ENCODE data around the gene DACH2.

Gene DACH2

DNA sequence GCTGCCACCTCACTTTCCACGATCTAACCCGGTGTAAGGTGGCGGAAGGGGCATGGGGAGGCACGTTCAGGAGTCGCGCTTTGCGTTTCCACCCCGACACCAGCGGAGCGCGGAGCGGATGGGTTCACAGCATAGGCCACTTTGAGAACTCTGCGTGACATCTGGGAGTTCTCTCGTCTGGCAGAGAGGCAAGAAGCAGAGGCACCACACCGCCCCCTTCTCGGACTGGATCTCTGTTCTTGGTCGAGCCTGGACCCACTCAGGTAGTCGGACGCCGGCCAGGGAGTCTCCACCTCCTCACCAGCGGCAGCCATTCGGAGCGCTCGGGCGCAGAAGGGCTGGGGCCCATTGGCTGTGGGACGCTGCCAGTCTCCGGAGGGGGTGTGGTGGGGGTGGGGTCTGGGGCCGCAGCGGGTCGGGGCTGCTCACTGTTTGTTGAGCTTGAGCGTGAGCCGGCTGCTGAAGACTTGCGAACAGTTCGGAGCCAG, at the start of gene DACH2:
Gene DACH2, plus strand, starts transcription at position 428 of the 488 bp plus-strand sequence.
- no peak within 1 kb of the TSS for H3K4me3 ChIP-seq (ENCODE audit: low read depth, low read length)
- no peak for TF ChIP-seq MYC (IDR thresholded peaks at IDR 0.05; ENCODE audit: low read depth, low read length)
- TF ChIP-seq, protein P1, sequence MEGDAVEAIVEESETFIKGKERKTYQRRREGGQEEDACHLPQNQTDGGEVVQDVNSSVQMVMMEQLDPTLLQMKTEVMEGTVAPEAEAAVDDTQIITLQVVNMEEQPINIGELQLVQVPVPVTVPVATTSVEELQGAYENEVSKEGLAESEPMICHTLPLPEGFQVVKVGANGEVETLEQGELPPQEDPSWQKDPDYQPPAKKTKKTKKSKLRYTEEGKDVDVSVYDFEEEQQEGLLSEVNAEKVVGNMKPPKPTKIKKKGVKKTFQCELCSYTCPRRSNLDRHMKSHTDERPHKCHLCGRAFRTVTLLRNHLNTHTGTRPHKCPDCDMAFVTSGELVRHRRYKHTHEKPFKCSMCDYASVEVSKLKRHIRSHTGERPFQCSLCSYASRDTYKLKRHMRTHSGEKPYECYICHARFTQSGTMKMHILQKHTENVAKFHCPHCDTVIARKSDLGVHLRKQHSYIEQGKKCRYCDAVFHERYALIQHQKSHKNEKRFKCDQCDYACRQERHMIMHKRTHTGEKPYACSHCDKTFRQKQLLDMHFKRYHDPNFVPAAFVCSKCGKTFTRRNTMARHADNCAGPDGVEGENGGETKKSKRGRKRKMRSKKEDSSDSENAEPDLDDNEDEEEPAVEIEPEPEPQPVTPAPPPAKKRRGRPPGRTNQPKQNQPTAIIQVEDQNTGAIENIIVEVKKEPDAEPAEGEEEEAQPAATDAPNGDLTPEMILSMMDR (IDR thresholded peaks at IDR 0.05; ENCODE audit: low read depth, low read length), result no peak
- TF ChIP-seq POLR2A (IDR thresholded peaks at IDR 0.05; ENCODE audit: extremely low read depth, insufficient read length), result no peak
- no peak for DNase-seq (ENCODE audit: low read depth)

DNA sequence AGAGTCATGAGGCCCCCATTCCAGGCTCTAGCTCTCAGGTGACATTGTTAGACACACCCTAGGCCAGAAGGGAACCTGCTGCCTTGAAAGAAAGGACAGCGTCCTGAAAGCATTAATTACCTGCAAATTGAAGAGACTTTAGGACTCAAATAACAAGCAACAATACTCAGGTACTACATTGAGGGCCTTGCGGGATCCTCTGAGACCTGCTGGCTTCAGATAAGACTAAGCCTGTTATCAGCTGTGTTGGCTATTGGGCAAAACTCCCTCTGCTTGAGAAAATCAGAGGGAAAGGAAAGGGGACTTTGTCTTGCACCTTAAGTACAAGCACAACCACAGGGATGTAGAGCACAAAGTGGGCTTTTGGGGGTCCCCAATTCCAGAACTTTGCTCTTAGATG, 45.9 kb upstream of the DACH2 start:
- no peak overlapping the region for H3K4me3 ChIP-seq (ENCODE audit: low read depth, low read length)
- no peak for TF ChIP-seq MYC (IDR thresholded peaks at IDR 0.05; ENCODE audit: low read depth, low read length)
- no peak for TF ChIP-seq POLR2A (IDR thresholded peaks at IDR 0.05; ENCODE audit: extremely low read depth, insufficient read length)
- TF ChIP-seq, protein P1 (IDR thresholded peaks at IDR 0.05; ENCODE audit: low read depth, low read length), result no peak
- TF ChIP-seq, protein P2, sequence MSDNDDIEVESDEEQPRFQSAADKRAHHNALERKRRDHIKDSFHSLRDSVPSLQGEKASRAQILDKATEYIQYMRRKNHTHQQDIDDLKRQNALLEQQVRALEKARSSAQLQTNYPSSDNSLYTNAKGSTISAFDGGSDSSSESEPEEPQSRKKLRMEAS (IDR thresholded peaks at IDR 0.05; ENCODE audit: low read depth, low read length), result no peak
- DNase-seq (ENCODE audit: low read depth), result no peak

DNA sequence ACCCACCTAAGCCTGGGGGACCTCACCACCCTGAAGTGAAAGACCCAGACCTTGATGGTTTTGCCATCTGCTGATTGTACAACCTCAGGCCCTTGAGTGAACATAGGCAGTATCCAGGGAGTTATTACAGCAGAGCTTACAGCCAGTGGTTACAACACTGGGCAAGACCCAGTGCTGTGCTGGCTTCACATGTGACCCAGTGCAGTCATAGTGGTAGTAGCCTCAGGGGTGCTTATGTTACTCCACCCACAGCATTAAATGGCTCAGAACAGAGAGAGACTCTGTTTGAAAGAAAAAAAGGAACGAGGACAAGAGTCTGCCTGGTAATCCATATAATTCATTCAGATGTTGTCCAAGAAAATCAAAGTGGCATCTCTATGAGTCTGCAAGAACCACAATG, 45.2 kb upstream of the DACH2 start:
- DNase-seq (ENCODE audit: low read depth), result no peak
- TF ChIP-seq MYC (IDR thresholded peaks at IDR 0.05; ENCODE audit: low read depth, low read length), result no peak
- TF ChIP-seq POLR2A (IDR thresholded peaks at IDR 0.05; ENCODE audit: extremely low read depth, insufficient read length), result no peak
- TF ChIP-seq, protein P1 (IDR thresholded peaks at IDR 0.05; ENCODE audit: low read depth, low read length), result no peak
- TF ChIP-seq, protein P2 (IDR thresholded peaks at IDR 0.05; ENCODE audit: low read depth, low read length), result no peak
- no peak overlapping the region for H3K4me3 ChIP-seq (ENCODE audit: low read depth, low read length)

DNA sequence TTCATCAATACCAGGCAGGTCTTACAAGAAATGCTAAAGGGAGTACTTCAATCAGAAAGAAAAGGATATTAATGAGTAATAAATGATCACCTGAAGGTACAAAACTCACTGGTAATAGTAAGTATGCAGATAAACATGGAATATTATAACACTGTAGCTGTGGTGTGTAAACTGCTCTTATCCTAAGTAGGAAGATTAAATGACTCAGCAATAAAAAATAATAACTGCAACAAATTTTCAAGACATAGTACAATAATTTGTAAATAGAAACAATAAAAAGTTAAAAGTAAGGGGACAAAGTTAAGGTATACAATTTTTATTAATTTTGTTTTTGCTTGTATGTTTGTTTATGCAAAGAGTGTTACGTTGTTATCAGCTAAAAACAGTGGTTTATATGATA, 43.7 kb upstream of the DACH2 start:
- no peak overlapping the region for H3K4me3 ChIP-seq (ENCODE audit: low read depth, low read length)
- TF ChIP-seq MYC (IDR thresholded peaks at IDR 0.05; ENCODE audit: low read depth, low read length) (no peak), POLR2A (IDR thresholded peaks at IDR 0.05; ENCODE audit: extremely low read depth, insufficient read length) (no peak)
- TF ChIP-seq, protein P1 (IDR thresholded peaks at IDR 0.05; ENCODE audit: low read depth, low read length), result no peak
- TF ChIP-seq, protein P2 (IDR thresholded peaks at IDR 0.05; ENCODE audit: low read depth, low read length), result no peak
- DNase-seq (ENCODE audit: low read depth), result no peak

DNA sequence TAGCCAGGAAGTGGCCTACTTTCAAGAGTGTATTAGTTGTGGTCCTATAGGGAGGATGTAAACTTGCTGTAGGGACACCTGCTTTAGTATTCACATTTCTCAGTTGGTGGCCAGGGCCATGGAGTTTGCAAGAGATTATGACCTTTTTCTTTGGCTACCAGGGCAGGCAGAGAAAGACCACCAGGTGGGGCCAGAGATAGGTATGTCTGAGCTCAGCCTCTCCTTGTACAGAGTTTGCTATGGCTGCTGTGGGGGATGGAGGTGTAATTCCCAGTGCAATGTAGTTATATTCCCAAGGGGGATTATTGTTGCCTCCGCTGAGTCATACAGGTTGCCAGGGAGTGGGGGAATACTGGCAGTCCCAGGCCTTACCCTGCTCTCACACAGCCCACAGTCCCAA, 26.3 kb upstream of the DACH2 start:
- TF ChIP-seq, protein P1 (IDR thresholded peaks at IDR 0.05; ENCODE audit: low read depth, low read length), result no peak
- TF ChIP-seq MYC (IDR thresholded peaks at IDR 0.05; ENCODE audit: low read depth, low read length), result no peak
- no peak for TF ChIP-seq POLR2A (IDR thresholded peaks at IDR 0.05; ENCODE audit: extremely low read depth, insufficient read length)
- TF ChIP-seq, protein P2 (IDR thresholded peaks at IDR 0.05; ENCODE audit: low read depth, low read length), result no peak
- H3K4me3 ChIP-seq (ENCODE audit: low read depth, low read length), result no peak overlapping the region
- no peak for DNase-seq (ENCODE audit: low read depth)

DNA sequence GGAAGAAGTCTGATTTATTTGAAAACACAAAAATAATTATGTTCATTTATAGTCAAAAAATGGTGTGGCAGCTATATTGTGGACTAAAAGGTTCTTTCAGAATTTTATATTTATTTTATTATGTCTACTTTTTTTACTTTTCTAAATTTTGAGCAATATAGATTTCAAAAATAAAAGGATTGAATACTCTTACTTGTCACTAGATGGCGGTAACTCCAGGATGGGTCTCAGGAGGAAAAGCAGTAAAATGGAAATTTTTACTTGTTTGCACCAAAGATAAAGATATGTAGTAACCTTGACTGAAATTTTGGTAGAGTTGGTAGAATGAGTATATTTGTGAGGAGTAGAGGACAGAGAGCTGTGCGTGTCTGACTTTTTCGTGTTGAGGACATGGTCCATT, 14.5 kb upstream of the DACH2 start:
- peak; percentile 15 for DNase-seq (ENCODE audit: low read depth)
- H3K4me3 ChIP-seq (ENCODE audit: low read depth, low read length), result no peak overlapping the region
- TF ChIP-seq, protein P2 (IDR thresholded peaks at IDR 0.05; ENCODE audit: low read depth, low read length), result no peak
- TF ChIP-seq, protein P1 (IDR thresholded peaks at IDR 0.05; ENCODE audit: low read depth, low read length), result peak; percentile 39
